ENCODE measurements around the gene MAGI2.

Gene MAGI2

GRCh38 chr7:78195281-78195680 lies 1258.2 kb downstream of the MAGI2 start:
- DNase-seq, result no peak

DNA sequence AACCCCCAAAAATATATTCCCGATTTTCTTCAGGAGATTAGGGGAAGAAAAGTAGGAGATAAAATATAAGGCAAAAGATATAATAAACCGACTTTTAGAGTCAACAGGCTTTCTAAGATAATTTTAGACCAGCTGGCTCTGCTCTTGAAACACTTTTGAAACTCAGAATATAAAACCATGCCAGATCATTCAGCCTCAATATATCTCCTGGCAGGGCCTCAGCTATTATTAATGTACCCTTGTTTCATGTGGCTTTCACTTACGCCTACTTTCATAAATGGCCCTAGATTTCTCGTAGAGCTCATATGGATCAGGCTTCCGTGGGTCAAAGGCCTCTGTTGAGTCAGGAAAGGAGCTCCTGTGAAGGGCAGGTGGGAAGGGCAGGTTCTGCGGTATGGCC lies 1258.9 kb downstream of the MAGI2 start:
- no peak for DNase-seq

- no peak for DNase-seq
These were observed 1261.9 kb downstream of the MAGI2 start for GRCh38 chr7:78191475-78192079.

GRCh38 chr7:78189762-78190161 lies 1263.7 kb downstream of the MAGI2 start:
- DNase-seq, result no peak

DNA sequence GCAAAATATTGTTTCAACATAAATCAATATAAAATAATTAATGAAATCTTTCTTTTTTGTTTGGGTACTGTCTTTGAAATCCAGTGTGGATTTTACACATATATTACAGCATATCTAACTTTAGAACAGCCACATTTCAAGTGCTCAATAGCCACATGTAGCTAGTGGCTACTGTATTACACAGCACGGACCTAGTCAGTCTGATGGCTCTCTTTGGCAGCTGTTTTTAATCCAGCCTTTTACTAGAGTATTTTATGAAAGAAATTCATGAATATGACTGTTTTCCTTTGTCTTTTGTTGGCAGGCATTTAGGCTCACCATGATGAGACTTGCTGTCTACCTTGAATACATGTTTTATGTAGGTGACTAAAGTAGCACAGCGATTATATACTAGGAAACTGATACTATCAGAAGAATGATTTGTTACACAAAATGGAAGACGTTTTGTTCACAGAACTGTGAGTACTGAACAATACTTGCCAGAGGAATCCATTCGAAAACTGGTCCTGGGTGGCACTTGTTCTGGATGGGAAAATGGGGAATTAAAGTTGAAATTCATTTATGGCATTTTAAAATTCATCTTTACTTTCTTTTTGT lies 1268.2 kb downstream of the MAGI2 start:
- no peak for DNase-seq

DNA sequence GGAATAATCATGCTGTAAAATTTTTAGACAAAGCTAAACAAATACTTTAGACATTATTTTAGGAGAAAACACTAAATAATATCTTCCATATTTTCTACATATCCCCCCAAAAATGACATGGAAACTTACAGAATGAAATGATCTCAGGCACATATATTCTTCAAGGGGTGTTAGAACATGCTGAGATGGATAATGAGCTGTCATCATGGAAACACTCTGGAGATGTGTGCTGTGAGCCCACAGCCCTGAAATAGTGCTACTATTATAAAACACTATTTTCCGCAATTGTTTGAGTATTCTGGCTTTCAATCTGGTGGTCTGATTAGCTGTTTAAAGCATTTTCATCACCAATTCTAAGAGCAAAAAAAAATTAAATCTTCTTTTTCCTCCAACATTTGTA lies 1269.2 kb downstream of the MAGI2 start:
- DNase-seq, result no peak

- no peak for DNase-seq
These were observed 1273.5 kb downstream of the MAGI2 start for GRCh38 chr7:78179827-78180477.

- DNase-seq, result no peak
These were observed 1274.3 kb downstream of the MAGI2 start for GRCh38 chr7:78179211-78179610.

DNA sequence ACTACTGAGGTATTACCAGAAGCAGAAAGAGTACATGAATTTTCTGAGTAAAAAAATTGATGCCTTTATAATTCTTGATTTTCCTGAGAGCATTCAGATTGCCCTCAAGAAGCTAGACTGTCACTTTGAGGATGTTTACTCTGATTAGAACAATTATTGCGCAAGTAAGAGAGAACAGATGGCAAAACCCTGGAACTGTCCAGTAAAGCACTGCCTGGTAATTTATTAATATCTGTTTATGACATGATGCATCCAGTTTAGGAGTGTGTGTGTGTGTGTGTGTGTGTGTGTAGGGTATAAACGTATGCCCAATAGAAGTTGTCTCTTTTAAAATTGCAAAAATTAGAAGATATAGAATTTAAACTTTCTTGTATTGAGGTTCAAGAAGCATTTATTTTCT lies 1275.1 kb downstream of the MAGI2 start:
- no peak for DNase-seq

- DNase-seq, result no peak
These were observed 1277.3 kb downstream of the MAGI2 start for GRCh38 chr7:78176171-78176570.

GRCh38 chr7:78175330-78176100 lies 1278.0 kb downstream of the MAGI2 start:
- no peak for DNase-seq

DNA sequence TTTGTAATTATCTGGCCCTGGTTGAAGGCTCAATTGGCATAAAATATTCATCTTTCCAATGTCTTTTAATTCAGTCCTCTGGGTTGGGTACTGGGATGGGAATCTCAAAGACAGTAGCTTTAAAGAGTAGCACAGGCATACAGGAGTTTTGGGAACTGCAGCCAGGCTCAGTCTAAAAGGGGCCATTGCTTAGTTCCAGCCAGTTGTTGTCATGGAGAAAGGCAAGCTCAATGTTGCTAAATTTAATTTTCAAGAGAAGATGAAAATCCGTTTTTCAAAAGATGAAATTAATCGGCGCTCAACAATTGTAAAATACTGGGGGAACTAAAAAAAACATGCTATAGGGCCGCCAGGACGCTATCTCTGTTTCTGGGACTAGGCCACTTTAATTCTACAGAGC lies 1279.8 kb downstream of the MAGI2 start:
- no peak for DNase-seq

DNA sequence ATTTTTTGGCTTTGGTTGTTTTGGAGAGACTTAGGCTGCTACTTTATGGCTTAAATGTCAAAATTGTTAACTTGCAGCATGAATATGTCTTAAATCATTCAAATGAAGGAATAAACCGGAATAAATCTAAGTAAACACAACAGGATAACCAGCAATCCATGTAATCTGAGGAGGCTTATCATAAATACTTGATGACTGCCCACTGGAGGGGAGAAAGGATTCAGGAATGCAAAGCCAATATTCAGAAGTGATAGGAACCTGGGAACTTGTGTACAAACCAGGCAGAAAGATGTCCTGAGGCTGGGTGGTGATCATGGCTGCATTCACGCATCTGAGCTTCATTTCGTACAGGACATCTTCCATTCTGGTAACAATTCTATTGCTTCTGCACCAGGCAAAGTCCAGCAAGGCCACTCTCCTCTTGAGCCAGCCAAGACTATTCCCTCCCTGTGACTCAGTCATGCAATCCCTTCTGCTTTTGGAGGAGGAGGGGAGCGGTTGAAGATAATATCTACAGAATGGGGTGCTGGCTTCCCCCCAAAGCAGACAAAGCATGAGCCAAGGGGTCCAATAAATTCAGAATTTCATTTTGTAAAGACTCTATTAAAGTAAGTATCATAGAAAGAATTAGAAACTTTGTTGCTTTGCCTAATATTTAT lies 1280.4 kb downstream of the MAGI2 start:
- DNase-seq, result no peak

GRCh38 chr7:78172267-78172757 lies 1281.2 kb downstream of the MAGI2 start:
- no peak for DNase-seq

DNA sequence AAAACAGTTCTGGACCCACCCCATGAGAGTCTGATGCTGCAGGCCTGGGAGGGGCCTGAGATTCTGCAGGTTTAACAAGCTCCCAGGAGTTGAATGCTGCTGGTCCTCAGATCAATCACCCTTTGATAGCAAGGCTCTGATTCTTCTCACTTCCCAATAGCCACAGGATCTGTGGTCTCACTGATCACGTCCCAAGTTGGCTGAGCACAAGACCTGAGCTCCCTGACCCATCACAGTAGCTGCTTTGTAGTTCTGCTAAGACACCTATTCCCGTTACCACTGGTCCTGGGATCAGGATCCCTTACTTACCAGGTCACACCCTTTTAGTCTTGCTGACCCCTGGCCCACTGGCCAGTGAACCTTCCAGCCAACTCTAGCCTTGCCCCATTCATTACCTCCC lies 1282.1 kb downstream of the MAGI2 start:
- no peak for DNase-seq

- no peak for DNase-seq
These were observed 1282.7 kb downstream of the MAGI2 start for GRCh38 chr7:78170815-78171214.

- no peak for DNase-seq
These were observed 1283.5 kb downstream of the MAGI2 start for GRCh38 chr7:78169992-78170391.

GRCh38 chr7:78168865-78169264 lies 1284.6 kb downstream of the MAGI2 start:
- no peak for DNase-seq

DNA sequence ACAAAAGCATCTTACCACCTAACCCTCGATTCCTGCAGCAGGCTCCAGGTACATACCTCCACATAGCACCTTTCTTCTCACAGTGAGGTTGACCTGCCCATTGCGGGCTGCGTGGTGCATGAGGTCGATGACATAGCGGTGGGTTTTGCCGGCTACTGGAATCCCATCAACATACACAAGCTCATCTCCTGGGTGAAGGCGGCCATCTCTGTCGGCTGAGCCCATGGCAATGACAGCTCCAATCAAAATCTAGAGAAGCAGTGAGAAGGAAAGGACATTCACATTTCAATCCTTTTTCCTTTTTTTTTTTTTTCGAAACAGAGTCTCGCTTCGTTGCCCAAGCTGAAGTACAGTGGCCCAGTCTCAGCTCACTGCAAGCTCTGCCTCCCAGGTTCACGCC lies 1285.6 kb downstream of the MAGI2 start:
- DNase-seq, result no peak

GRCh38 chr7:78165854-78166253 lies 1287.6 kb downstream of the MAGI2 start:
- no peak for DNase-seq

GRCh38 chr7:78165454-78165853 lies 1288.0 kb downstream of the MAGI2 start:
- no peak for DNase-seq

GRCh38 chr7:78164459-78164858 lies 1289.0 kb downstream of the MAGI2 start:
- no peak for DNase-seq

- no peak for DNase-seq
These were observed 1291.7 kb downstream of the MAGI2 start for GRCh38 chr7:78161781-78162180.

All from activated CD8-positive, alpha-beta memory T cell treated with anti-CD3 and anti-CD28 coated beads for 24 hours (primary cell).